H1 (cell line): ENCODE results near the gene MSH4. TPM values are rescaled to one million over a fixed set of nuclear protein-coding genes. Genes with fewer than 3 reads are reported as not detected.

ENCODE experiments used
- SIN3A ChIP-seq, 2 experiments: IDR thresholded peaks in 1 of 2; conservative IDR thresholded peaks in 1 of 2; 2 replicates each; pipeline ENCODE4 v1.6.1; 2011 to 2012; ENCODE audit warnings: low read length in 2 of 2, improper control_type of control experiment in 1 of 2, low read depth in 1 of 2, mild to moderate bottlenecking in 1 of 2
- ZNF274 ChIP-seq: IDR thresholded peaks from 2 replicates; pipeline ENCODE4 v1.7.0; 2012; ENCODE audit warnings: low read length, borderline replicate concordance; ENCODE audit errors: extremely low read depth
- polyA plus RNA-seq, 7 experiments: library from polyadenylated mRNA; depleted of rRNA in 3 of 7; stranded (reverse) in 5 of 7; unstranded in 2 of 7; fragments of >200 nt in 5 of 7; fragments of 200-250 nt in 2 of 7; gene quantifications; 1 replicate in 5 of 7; 2 replicates in 1 of 7; 4 replicates in 1 of 7; pipeline versions ENCODE4 v1.2.1 to v1.2.3, GENCODE V29; 2011 to 2013; ENCODE audit warnings: missing spikeins in 2 of 7, mixed read lengths in 2 of 7
- total RNA-seq: library from RNA; stranded (reverse); fragmentation: NEBNext Ultra II Directional; extraction: Animal tissue kit (Norgen Biotek cat#: 25700); gene quantifications from 2 replicates; pipeline ENCODE4 v1.2.1, GENCODE V29; 2021

MSH4 gene
- total and polyA plus RNA-seq, 2 of the 8 experiments (the other 6 are each of a cell fraction or from before 2014, with no cell fraction given): 0.03 to 0.22 TPM

DNA sequence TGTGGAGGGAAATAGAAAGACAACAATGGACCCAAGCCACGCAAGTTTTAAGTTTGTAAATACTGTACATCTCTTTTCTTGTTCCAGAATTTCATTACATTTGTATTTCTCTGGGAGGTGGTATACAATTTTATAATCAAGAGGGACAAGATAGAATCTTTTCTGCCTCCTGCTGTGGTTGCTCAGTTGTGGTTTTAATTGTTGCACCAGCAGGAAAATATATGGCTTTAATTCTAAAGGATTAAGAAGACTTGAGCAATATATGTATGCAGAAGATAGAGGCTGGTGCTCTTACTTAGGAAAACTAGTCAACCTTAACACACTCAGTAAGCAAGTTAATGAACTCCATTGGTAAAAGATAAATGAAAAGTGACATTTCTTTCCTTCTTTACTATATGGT lies 155.3 kb downstream of the MSH4 start (continued):
- no peak for TF ChIP-seq SIN3A (conservative IDR thresholded peaks at IDR 0.05 in 1 of 2, IDR thresholded peaks at IDR 0.05 in 1 of 2; ENCODE audit: low read depth in 1 of 2, low read length in 2 of 2)
- no peak for TF ChIP-seq ZNF274
